OCI-LY3 (cell line): Measurements from ENCODE around the gene LTBP1.
"Not testable (repeated sequence)": the region's sequence is repeated elsewhere in the genome, so short reads cannot be mapped to it uniquely, and the experiment has no call there.

Source experiments
- CTCF ChIP-seq: fragments of 200-600, 300-600 bp; sonication (generic); IDR thresholded peaks from 2 replicates; pipeline ENCODE4 v1.5.1; 2014; ENCODE audit warnings: antibody characterized with exemption, low read length, low read depth
- EZH2phosphoT487 ChIP-seq: fragments of 200-600 bp; shearing (Covaris generic); IDR thresholded peaks from 2 replicates; pipeline ENCODE4 v1.6.1; 2018; ENCODE audit warnings: antibody characterized with exemption, mixed run types, low read depth

- TF ChIP-seq CTCF, EZH2phosphoT487: not testable (repeated sequence)
These were observed 442.9 kb downstream of the LTBP1 start for GRCh38 chr2:33389695-33390094.
